HG02870 (cell line): ENCODE measurements around the gene DRP2.
"Not testable (repeated sequence)": the region's sequence is repeated elsewhere in the genome, so short reads cannot be mapped to it uniquely, and the experiment has no call there.

Experiments used
- ATAC-seq: cut with Tn5 transposase; IDR thresholded peaks from one replicate; pipeline ENCODE4 v1.9.1; 2021; ENCODE audit warnings: mild to moderate bottlenecking, moderate library complexity; ENCODE audit not compliant: unreplicated experiment

Gene DRP2

GRCh38 chrX:101237041-101237440 is 17.5 kb downstream of the DRP2 start:
- ATAC-seq: no peak

- no peak for ATAC-seq
These were observed 21.9 kb downstream of the DRP2 start for GRCh38 chrX:101241531-101241930.

DNA sequence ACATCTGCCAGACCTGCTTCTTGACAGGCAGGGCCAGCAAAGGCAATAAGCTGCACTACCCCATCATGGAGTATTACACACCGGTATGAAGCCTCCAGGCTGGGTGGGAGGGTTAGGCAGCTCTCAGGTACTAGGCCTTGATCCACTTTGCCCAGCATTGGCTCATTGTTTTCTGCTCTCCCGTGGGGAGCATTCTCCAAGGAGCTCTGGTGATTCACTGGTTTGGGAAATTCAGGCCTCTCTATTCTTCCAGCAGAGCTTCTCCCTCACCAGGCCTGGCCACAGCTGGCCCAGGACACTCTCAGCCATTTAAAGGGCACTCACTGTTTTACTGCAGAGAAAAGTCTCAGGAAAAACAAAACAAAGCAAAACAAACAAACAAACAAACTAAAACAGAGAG is 33.0 kb downstream of the DRP2 start:
- no peak for ATAC-seq

GRCh38 chrX:101257448-101258258 is 38.1 kb downstream of the DRP2 start:
- ATAC-seq: no peak

DNA sequence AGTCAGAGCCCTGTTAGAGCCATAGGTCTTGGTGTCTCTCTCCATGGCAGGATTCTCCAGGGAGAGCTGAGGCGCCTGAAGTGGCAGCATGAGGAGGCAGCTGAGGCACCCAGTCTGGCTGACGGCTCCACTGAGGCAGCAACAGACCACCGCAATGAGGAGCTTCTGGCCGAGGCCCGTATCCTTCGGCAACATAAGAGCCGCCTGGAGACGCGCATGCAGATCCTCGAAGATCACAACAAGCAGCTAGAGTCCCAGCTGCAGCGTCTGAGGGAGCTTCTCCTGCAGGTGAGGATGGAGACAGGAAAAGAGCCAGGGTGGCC is 38.6 kb downstream of the DRP2 start:
- no peak for ATAC-seq

DNA sequence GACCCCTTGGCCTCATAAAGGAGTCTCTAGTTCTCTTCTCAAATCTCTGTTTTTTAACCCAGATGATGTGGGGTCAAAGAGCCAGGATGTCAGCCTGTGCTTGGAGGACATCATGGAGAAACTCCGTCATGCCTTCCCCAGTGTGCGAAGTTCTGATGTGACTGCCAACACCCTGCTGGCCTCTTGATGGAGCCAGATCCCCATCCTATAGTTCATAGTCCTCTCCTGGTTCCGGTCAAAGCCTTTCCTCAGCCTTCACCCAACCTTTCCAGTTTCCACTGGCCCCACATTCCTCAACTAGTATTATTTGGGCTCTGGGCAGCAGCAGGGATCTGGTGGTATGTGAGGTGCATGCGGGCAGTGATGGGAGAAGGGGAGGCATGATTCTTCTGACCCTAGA is 40.8 kb downstream of the DRP2 start:
- ATAC-seq: no peak

DNA sequence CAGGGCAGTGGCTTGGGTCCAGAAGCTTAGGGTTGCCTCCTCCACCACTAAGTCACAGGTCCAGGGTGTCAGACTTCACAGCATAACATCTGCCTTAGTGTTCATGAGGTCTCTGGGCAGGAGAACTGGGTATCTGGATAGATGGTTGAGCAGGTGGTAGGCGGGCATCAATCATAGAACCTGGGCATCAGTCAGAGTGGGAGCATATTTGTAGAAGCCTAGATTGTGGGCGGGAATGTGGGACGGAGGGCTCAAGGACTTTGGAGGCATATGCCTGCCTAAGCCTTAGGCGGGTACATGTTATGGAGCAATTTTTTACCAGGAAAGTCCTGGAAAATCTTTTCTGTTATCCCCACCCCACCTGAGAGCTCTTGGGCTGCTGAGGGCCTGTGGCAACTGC is 43.0 kb downstream of the DRP2 start:
- ATAC-seq: no peak

DNA sequence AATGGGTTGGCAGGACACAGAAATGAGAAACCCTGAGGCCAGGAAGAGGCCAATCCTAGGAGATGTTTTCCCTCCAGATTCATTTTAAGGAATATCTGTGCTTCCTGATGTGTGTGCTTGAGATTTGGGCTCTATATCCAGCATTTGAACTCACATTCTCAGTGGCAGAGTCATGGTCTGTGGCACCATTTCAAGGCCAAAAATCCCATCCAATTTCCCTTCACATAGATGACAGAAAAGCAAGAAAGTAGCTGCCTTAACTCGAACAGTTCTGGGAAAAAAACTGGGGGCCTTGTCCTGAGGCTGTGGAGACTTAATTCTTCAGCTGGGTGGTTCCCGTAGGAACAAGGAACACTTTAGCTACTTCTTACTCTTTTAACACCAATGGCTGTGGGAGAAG is 44.2 kb downstream of the DRP2 start:
- ATAC-seq: no peak

- no peak for ATAC-seq
These were observed 46.4 kb downstream of the DRP2 start for GRCh38 chrX:101265869-101266428.

GRCh38 chrX:101274198-101274597 is 54.6 kb downstream of the DRP2 start:
- ATAC-seq: no peak

DNA sequence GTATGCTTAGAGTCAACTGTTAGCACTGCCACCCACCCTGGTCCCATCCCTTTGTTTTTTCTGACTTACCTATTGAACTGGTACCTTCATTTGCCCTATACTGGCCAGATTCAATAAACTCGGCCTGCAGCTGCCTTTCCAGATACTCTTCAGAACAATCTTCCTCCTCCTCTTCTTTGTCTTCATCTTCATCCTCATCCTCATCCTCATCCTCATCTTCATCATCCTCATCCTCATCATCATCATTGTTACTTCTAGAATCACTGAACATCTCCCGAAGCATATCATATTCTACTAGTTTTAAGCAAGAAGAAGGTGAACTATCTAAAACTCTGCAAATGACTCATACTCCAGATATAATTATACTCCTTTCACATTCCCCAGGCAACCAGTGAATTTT is 56.7 kb downstream of the DRP2 start:
- ATAC-seq: no peak

GRCh38 chrX:101287402-101287801 is 67.8 kb downstream of the DRP2 start:
- peak; percentile 61 for ATAC-seq

GRCh38 chrX:101290957-101291603 is 71.5 kb downstream of the DRP2 start, which contains the start of gene TAF7L:
TSS of gene TAF7L (minus strand) at chrX:101291334. CDS start at chrX:101287543, 3,791 bp downstream.
- ATAC-seq: no peak

GRCh38 chrX:101295603-101296002 is 76.0 kb downstream of the DRP2 start:
- not testable (repeated sequence) for ATAC-seq

DNA sequence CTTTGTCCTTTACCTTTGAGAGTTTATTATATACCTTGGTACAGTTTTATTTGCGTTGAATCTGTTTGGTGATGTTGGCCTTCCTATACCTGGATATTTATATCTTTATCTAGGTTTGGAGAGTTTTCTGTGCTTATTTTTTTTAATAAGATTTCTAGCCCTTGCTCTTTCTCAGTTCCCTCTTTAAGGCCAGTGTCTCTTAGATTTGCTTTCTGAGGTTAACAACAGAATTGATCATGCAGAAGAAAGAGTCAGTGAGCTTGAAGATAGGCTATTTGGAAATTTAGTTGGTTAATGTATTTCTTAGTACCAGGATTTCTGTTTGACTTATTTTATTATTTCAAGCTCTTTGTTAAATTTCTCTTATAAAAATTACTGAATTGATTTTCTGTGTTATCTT is 84.2 kb downstream of the DRP2 start:
- no peak for ATAC-seq
